Measurements from ENCODE around the gene FUT7. TPM values are rescaled to one million over a fixed set of nuclear protein-coding genes. Genes with fewer than 3 reads are reported as not detected.

FUT7 gene
- total and polyA plus RNA-seq, 2 donors from 2014 or later, result 0.60 TPM; not detected in 1

GRCh38 chr9:137001857-137002645 is 29.8 kb downstream of the FUT7 start:
- Histone ChIP-seq H3K9ac (ENCODE audit: low read length in 3 of 3) (no peak overlapping the region), H3K27ac (ENCODE audit: low read depth in 2 of 2, low read length in 2 of 2) (no peak overlapping the region), H3K4me1 (ENCODE audit: control insufficient read depth in 2 of 3, insufficient read depth in 2 of 3, low read depth in 1 of 3, low read length in 3 of 3) (peaks cover 0 to 6% (median 0%) of the 10 kb centered on the region in 3 donors), H3K27me3 (ENCODE audit: control insufficient read depth, insufficient read depth, low read length) (no peaks in the 10 kb centered on the region), H3K4me3 (ENCODE audit: low read length in 3 of 3) (no peak overlapping the region), H3K9me3 (ENCODE audit: control insufficient read depth in 2 of 3, insufficient read depth in 1 of 3, low read length in 3 of 3) (no peaks in the 10 kb centered on the region), H3K36me3 (ENCODE audit: control insufficient read depth in 2 of 3, insufficient read depth in 3 of 3, low read length in 3 of 3) (no peaks in the 10 kb centered on the region)
- no peak for TF ChIP-seq CTCF (IDR thresholded peaks at IDR 0.05; ENCODE audit: borderline replicate concordance, extremely low read depth, insufficient read depth)
- FAIRE-seq, result no peak
- intact Hi-C loops (cut with DNase I), result no loop called here
- no peak for DNase-seq

GRCh38 chr9:137000177-137000930 is 31.5 kb downstream of the FUT7 start:
- H3K27me3 ChIP-seq (ENCODE audit: control insufficient read depth, insufficient read depth, low read length), result no peaks in the 10 kb centered on the region
- H3K4me1 ChIP-seq (ENCODE audit: control insufficient read depth in 2 of 3, insufficient read depth in 2 of 3, low read depth in 1 of 3, low read length in 3 of 3), result peaks cover 0 to 13% (median 3%) of the 10 kb centered on the region in 3 donors
- DNase-seq, result peak in 1 of 5 donors; percentile 42
- no peak for TF ChIP-seq CTCF (IDR thresholded peaks at IDR 0.05; ENCODE audit: borderline replicate concordance, extremely low read depth, insufficient read depth)
- H3K27ac ChIP-seq (ENCODE audit: low read depth in 2 of 2, low read length in 2 of 2), result peak overlapping the region in 1 of 2 donors; percentile 32
- H3K4me3 ChIP-seq (ENCODE audit: low read length in 3 of 3), result no peak overlapping the region
- no peak for FAIRE-seq
- no peaks in the 10 kb centered on the region for H3K36me3 ChIP-seq (ENCODE audit: control insufficient read depth in 2 of 3, insufficient read depth in 3 of 3, low read length in 3 of 3)
- intact Hi-C loops (cut with DNase I), result no loop called here
- H3K9me3 ChIP-seq (ENCODE audit: control insufficient read depth in 2 of 3, insufficient read depth in 1 of 3, low read length in 3 of 3), result no peaks in the 10 kb centered on the region
- no peak overlapping the region for H3K9ac ChIP-seq (ENCODE audit: low read length in 3 of 3)

- Histone ChIP-seq H3K27ac (ENCODE audit: low read depth in 2 of 2, low read length in 2 of 2) (no peak overlapping the region), H3K9ac (ENCODE audit: low read length in 3 of 3) (no peak overlapping the region), H3K4me3 (ENCODE audit: low read length in 3 of 3) (no peak overlapping the region), H3K36me3 (ENCODE audit: control insufficient read depth in 2 of 3, insufficient read depth in 3 of 3, low read length in 3 of 3) (peaks cover 0 to 5% (median 0%) of the 10 kb centered on the region in 3 donors), H3K9me3 (ENCODE audit: control insufficient read depth in 2 of 3, insufficient read depth in 1 of 3, low read length in 3 of 3) (no peaks in the 10 kb centered on the region), H3K4me1 (ENCODE audit: control insufficient read depth in 2 of 3, insufficient read depth in 2 of 3, low read depth in 1 of 3, low read length in 3 of 3) (peaks cover 0 to 17% (median 8%) of the 10 kb centered on the region in 3 donors), H3K27me3 (ENCODE audit: control insufficient read depth, insufficient read depth, low read length) (no peaks in the 10 kb centered on the region)
- no peak for TF ChIP-seq CTCF (IDR thresholded peaks at IDR 0.05; ENCODE audit: borderline replicate concordance, extremely low read depth, insufficient read depth)
- FAIRE-seq, result no peak
- DNase-seq, result peak in 2 of 5 donors; percentile 22 to 40
- intact Hi-C loops (cut with DNase I), result no loop called here
Measured at GRCh38 chr9:136997830-136998234, 34.1 kb downstream of the FUT7 start.
